Ascending aorta (tissue), 2 donors: ENCODE data around the gene SORCS2. TPM values are rescaled to one million over a fixed set of nuclear protein-coding genes. Genes with fewer than 3 reads are reported as not detected.

Experiments used
- DNase-seq, 2 donors: peaks; one replicate each; pipeline ENCODE4 v3.0.0-alpha.2; 2019; ENCODE audit warnings: low spot score in 2 of 2
- H3K27ac ChIP-seq, 2 donors: fragments of 200-600 bp; sonication (generic); one replicate each; pipeline ENCODE4 v1.5.1; 2016 to 2017; ENCODE audit warnings: mild to moderate bottlenecking in 1 of 2
- H3K27me3 ChIP-seq: fragments of 200-600 bp; sonication (generic); one replicate; pipeline ENCODE4 v1.5.1; 2017
- H3K36me3 ChIP-seq, 2 donors: fragments of 200-600 bp; sonication (generic); one replicate each; pipeline ENCODE4 v1.5.1; 2016
- H3K4me1 ChIP-seq, 2 donors: fragments of 200-600 bp; sonication (generic); one replicate each; pipeline ENCODE4 v1.5.1; 2016 to 2017; ENCODE audit warnings: mild to moderate bottlenecking in 1 of 2
- H3K4me3 ChIP-seq, 2 donors: fragments of 200-600 bp; sonication (generic); one replicate each; pipeline ENCODE4 v1.5.1; 2016 to 2017; ENCODE audit warnings: mild to moderate bottlenecking in 1 of 2
- H3K9me3 ChIP-seq, 2 donors: fragments of 200-600 bp; sonication (generic); one replicate each; pipeline ENCODE4 v1.5.1; 2016
- intact Hi-C: fragments of 100-400 bp; cut with DNase I; formaldehyde crosslinking; loops from one replicate; pipeline ENCODE4 v1.15.1; 2023
- total RNA-seq: library from RNA; depleted of rRNA; stranded (reverse); fragments of >200 nt; gene quantifications from one replicate; pipeline ENCODE4 v1.1.0, GENCODE V29; 2016
- TF ChIP-seq, protein P1 (sequence below), 3 experiments: fragments of 200-600 bp in 2 of 3; fragments of 450-650 bp in 1 of 3; sonication (generic) in 2 of 3; IDR thresholded peaks; one replicate each; pipeline ENCODE4 v1.5.1; 2016 to 2019; ENCODE audit warnings: antibody characterized with exemption in 3 of 3, mild to moderate bottlenecking in 1 of 3, moderate library complexity in 1 of 3

Gene SORCS2
- total RNA-seq, 1 donor from 2014 or later: 0.32 TPM

DNA sequence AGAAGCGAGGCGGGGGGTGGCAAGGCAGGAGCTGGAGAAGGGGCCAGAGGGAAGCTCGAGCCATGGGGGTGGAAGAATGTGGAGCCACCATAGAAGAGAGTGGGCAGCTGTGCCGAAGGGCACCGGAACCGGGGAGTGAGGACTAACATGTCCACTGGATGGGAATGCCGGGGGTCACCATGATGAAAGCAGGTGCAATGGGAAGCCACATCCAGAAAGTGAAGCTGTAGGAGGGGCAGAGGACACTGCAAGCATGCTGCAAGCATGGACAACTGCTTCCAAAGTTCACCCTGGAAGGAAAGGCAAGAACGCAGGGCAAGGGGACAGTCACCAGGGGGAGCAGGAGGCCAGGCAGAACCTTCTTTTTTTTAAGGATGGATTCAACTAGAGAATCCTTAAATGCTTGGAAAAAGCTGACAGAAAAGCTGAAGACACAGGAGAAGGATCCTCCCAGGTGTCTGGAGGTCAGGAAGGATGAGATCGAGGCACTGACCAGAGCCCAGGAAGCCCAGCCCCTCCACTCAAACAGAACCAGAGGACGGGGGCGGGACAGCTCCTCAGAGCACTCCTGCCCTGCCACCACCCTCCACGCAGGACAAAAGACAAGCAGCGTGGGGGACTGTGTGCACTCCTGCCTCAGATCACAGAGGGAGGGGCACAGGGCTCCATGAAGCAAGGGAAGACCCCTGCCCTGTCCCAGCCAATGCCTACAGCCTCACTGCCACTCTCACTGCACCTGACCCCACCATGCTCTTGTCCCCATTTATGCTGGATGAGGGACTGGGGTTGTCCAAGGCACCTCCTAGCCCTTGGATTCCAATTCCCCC is 578.1 kb downstream of the SORCS2 start:
- no peak overlapping the region for H3K27ac ChIP-seq
- H3K27me3 ChIP-seq: no peaks in the 10 kb centered on the region
- intact Hi-C loops: no loop called here
- H3K9me3 ChIP-seq: no peaks in the 10 kb centered on the region
- TF ChIP-seq, protein P1, sequence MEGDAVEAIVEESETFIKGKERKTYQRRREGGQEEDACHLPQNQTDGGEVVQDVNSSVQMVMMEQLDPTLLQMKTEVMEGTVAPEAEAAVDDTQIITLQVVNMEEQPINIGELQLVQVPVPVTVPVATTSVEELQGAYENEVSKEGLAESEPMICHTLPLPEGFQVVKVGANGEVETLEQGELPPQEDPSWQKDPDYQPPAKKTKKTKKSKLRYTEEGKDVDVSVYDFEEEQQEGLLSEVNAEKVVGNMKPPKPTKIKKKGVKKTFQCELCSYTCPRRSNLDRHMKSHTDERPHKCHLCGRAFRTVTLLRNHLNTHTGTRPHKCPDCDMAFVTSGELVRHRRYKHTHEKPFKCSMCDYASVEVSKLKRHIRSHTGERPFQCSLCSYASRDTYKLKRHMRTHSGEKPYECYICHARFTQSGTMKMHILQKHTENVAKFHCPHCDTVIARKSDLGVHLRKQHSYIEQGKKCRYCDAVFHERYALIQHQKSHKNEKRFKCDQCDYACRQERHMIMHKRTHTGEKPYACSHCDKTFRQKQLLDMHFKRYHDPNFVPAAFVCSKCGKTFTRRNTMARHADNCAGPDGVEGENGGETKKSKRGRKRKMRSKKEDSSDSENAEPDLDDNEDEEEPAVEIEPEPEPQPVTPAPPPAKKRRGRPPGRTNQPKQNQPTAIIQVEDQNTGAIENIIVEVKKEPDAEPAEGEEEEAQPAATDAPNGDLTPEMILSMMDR (IDR thresholded peaks at IDR 0.05): peak in 2 of 3 experiments; percentile 8 to 40
- no peaks in the 10 kb centered on the region for H3K4me1 ChIP-seq
- no peak overlapping the region for H3K4me3 ChIP-seq
- DNase-seq: no peak
- H3K36me3 ChIP-seq: peaks cover 71 to 82% of the 10 kb centered on the region in 2 donors

DNA sequence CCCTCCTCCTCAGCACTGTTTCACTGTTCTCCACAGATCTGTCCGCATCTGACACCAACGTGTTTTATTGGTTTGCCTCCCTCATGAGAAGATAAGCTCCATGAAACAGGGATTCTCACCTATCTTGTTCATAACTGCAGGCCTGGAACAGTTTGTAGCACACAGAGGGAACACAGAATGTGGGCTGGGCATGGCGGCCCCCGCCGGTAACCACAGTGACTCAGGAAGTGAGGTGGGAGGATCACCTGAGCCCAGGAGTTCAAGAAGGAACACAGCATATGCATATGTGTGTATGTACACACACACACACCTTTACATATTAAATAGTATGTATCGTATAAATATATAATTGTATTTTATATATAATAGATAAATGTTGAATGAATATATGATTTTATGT is 578.7 kb downstream of the SORCS2 start:
- TF ChIP-seq, protein P1 (IDR thresholded peaks at IDR 0.05): no peak
- Histone ChIP-seq H3K9me3 (no peaks in the 10 kb centered on the region), H3K36me3 (peaks cover 69 to 79% of the 10 kb centered on the region in 2 donors), H3K27me3 (no peaks in the 10 kb centered on the region), H3K4me1 (no peaks in the 10 kb centered on the region), H3K4me3 (no peak overlapping the region), H3K27ac (no peak overlapping the region)
- no peak for DNase-seq
- intact Hi-C loops: no loop called here

DNA sequence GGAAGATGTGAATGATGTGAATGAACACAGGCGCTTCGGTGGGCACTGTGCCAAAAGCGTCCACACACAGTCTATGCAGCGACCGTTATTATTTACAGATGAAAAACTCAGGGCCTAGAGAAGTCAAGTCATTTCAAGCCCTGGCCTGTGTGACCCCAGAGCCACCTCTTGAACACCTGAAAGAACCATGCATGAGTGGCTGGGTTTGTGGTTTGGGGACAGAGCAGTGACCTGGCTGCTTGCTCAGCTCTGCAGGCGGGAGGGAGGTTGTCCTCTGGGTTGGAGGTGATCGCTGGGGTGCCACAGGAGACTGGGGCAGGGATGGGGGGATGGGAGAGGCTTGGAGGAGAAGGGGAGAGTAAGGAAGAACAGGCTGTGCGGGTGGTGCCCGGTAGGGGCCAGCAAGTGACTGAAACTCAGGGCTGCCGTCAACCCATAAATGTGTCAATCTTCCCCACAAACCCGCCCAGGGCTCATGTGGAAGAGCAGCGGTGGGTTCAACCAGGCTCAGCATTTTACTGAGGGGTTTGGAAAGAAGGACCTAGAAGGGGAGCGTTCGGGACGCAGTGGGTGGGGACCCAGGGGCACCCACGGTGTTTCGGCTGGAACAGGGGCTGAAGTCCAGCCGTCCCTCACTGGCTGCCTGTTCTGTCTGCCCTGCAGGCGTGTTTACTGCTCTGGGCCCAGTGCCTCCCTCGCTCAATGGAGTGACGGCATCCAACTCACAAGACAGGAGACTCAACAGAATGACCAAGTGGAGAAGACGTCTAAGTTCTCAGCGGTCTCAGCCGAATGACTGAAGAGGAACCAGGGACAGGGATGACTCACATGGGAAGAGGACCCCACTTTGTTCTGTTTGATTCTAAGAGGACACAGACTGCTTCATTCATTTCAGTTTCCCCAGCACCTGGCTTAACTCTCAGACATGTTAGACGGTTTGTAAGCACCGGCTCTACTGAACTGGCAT is 579.5 kb downstream of the SORCS2 start:
- peaks cover 69 to 84% of the 10 kb centered on the region in 2 donors for H3K36me3 ChIP-seq
- no peak overlapping the region for H3K27ac ChIP-seq
- TF ChIP-seq, protein P1 (IDR thresholded peaks at IDR 0.05): no peak
- H3K4me3 ChIP-seq: no peak overlapping the region
- intact Hi-C loops: no loop called here
- no peak for DNase-seq
- H3K27me3 ChIP-seq: no peaks in the 10 kb centered on the region
- H3K4me1 ChIP-seq: no peaks in the 10 kb centered on the region
- H3K9me3 ChIP-seq: no peaks in the 10 kb centered on the region

DNA sequence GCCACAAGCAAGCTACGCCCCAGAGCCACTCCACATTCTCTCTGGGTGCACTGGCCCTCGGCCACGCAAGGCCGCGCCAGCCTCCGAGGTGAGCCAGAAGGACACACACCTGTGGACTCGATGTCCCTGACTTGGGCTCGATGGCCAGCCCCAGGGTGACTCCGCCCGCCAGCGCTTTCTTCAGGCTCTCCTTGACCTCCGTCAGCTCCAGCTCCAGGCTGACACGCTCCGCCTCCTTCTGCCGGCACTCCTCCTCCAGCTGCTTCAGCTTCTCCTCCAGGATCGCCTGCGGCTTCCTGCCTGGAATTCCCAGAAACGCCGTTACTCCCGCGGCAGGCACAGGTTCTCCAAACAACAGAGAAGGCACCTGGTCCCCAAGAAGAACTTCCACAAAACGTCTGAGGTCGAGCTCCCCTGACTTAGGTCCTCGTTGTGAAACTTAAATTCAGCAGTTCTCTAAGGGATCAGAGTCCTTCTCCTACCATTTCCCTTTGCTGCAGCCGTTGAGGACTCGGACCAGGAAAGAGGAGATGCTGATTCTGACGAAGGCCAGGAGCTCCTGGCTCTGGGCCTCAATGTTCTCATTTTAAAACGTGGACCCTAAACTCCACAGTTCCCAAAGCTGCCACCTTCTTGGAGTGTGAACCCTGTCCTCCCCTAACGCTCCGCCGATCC is 580.5 kb downstream of the SORCS2 start:
- Histone ChIP-seq H3K4me1 (no peaks in the 10 kb centered on the region), H3K27me3 (no peaks in the 10 kb centered on the region), H3K9me3 (no peaks in the 10 kb centered on the region), H3K4me3 (no peak overlapping the region), H3K27ac (no peak overlapping the region), H3K36me3 (peaks cover 59 to 84% of the 10 kb centered on the region in 2 donors)
- TF ChIP-seq, protein P1 (IDR thresholded peaks at IDR 0.05): no peak
- intact Hi-C loops: no loop called here
- no peak for DNase-seq

DNA sequence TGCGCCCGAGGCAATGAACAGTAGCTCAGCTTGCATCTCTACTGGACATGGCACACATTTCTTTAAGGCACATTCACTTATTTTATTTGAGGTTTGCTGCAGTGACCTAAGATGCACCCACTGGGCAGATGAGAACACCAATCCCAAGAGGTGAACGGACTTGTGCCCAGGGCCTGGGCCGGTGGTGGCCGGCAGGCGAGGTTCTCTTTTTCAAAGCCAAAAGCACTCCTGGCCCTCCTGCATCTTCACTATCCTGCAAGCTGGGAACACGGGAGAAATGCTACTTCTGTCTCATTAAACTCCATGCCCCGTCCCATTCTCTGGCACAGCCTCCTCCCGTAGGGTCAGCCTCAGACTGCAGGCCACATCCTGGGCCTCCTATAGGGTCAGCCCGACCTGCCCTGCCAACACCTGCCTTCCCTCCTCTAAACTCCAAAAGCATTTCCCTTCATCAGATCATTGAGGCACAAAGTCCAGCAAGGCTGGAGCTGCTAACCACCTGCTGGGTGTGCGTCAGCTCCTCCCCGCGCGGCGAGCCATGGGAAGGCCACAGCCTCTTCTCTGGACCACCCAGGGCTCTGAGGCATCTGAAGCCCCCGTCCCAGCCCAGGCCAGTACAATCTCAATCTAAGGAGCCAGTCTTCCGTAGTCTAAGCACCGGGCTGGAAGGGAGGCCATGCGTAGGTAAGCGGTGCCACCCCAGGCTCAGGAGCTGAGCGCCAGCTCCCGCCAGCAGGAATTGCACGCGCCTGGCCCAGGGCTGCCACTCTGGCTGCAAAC is 581.3 kb downstream of the SORCS2 start:
- no peak for DNase-seq
- Histone ChIP-seq H3K36me3 (peaks cover 55 to 83% of the 10 kb centered on the region in 2 donors), H3K9me3 (no peaks in the 10 kb centered on the region), H3K4me1 (no peaks in the 10 kb centered on the region), H3K4me3 (no peak overlapping the region), H3K27me3 (no peaks in the 10 kb centered on the region), H3K27ac (no peak overlapping the region)
- TF ChIP-seq, protein P1 (IDR thresholded peaks at IDR 0.05): no peak
- intact Hi-C loops: no loop called here
